Spleen (tissue), 7 donors: ENCODE results near the gene PRSS35.

Experiments used
- CTCF ChIP-seq, 11 experiments: fragments of 200-600 bp in 7 of 11; fragments of 450-650 bp in 4 of 11; sonication (generic) in 4 of 11; IDR thresholded peaks in 8 of 11; conservative IDR thresholded peaks in 3 of 11; 1 replicate in 7 of 11; 2 replicates in 4 of 11; pipeline versions ENCODE4 v1.4.0 to v1.8.0; 2016 to 2021; ENCODE audit warnings: antibody characterized with exemption in 11 of 11, inconsistent platforms in 4 of 11, mild to moderate bottlenecking in 1 of 11
- POLR2A ChIP-seq, 3 donors: fragments of 450-650 bp; IDR thresholded peaks; one replicate each; pipeline ENCODE4 v1.5.1; 2017; ENCODE audit warnings: antibody characterized with exemption in 3 of 3, mild to moderate bottlenecking in 1 of 3
- POLR2AphosphoS5 ChIP-seq, 3 donors: sonication (generic); formaldehyde crosslinking; IDR thresholded peaks; one replicate each; pipeline ENCODE4 v1.5.1; 2017; ENCODE audit warnings: antibody characterized with exemption in 3 of 3
- donor health status: DM: no; HTN: no; CAD: no; lungs with moderate emphysema.
- donor health status: DM: no; HTN: no; CAD: no.
- donor health status: DM: no; HTN: no; CAD: no.

- TF ChIP-seq CTCF (IDR thresholded peaks at IDR 0.05 in 8 of 11, conservative IDR thresholded peaks at IDR 0.05 in 3 of 11) (no peak), POLR2AphosphoS5 (IDR thresholded peaks at IDR 0.05) (no peak), POLR2A (IDR thresholded peaks at IDR 0.05) (no peak)
Measured at GRCh38 chr6:83488448-83488847, 23.9 kb upstream of the PRSS35 start.
